GM11168 (cell line): ENCODE measurements around the gene ID1.
"Not testable (repeated sequence)": the region's sequence is repeated elsewhere in the genome, so short reads cannot be mapped to it uniquely, and the experiment has no call there.

Experiments used
- in situ Hi-C: fragments of 300-500 bp; cut with MboI; formaldehyde crosslinking; loops from one replicate; pipeline ENCODE4 v1.12.0; 2022; ENCODE audit warnings: low sequenced_read_pairs; ENCODE audit not compliant: unreplicated experiment

The ID1 gene

GRCh38 chr20:31630187-31630790, 25.2 kb downstream of the ID1 start:
- in situ Hi-C loops, result no loop called here

GRCh38 chr20:31632548-31633338, 27.7 kb downstream of the ID1 start:
- in situ Hi-C loops, result no loop called here

GRCh38 chr20:31633339-31633914, 28.3 kb downstream of the ID1 start:
- in situ Hi-C loops, result no loop called here

GRCh38 chr20:31637660-31638059, 32.6 kb downstream of the ID1 start, which contains the start of gene COX4I2:
TSS of gene COX4I2 (plus strand) at chr20:31637912. CDS start at chr20:31639018, 1,106 bp downstream.
- in situ Hi-C loops, result no loop called here

- in situ Hi-C loops, result no loop called here
Observed at GRCh38 chr20:31638317-31638716, 33.2 kb downstream of the ID1 start.

- in situ Hi-C loops, result no loop called here
Observed at GRCh38 chr20:31638816-31639215, 33.7 kb downstream of the ID1 start.

- in situ Hi-C loops, result no loop called here
Observed at GRCh38 chr20:31640259-31640658, 35.2 kb downstream of the ID1 start.

GRCh38 chr20:31641391-31641790, 36.3 kb downstream of the ID1 start:
- in situ Hi-C loops, result no loop called here

- in situ Hi-C loops, result no loop called here
Observed at GRCh38 chr20:31642837-31643236, 37.7 kb downstream of the ID1 start.

- in situ Hi-C loops, result no loop called here
Observed at GRCh38 chr20:31643522-31643921, 38.4 kb downstream of the ID1 start.

GRCh38 chr20:31644701-31645100, 39.6 kb downstream of the ID1 start:
- in situ Hi-C loops, result no loop called here

GRCh38 chr20:31648104-31648503, 43.0 kb downstream of the ID1 start:
- in situ Hi-C loops, result not testable (repeated sequence)

- in situ Hi-C loops, result no loop called here
Observed at GRCh38 chr20:31652917-31653396, 47.9 kb downstream of the ID1 start.

GRCh38 chr20:31653561-31653960, 48.5 kb downstream of the ID1 start:
- in situ Hi-C loops, result no loop called here

GRCh38 chr20:31654534-31654933, 49.4 kb downstream of the ID1 start:
- in situ Hi-C loops, result no loop called here
